Suppressor macrophage treated with lipopolysaccharide for 1 hour (primary cell): ENCODE measurements around the gene AMER3.
A peak's percentile ranks its signal among the peaks of the same experiment; 100 is the strongest.
"Not testable (repeated sequence)": the region's sequence is repeated elsewhere in the genome, so short reads cannot be mapped to it uniquely, and the experiment has no call there.

Experiments
- DNase-seq, 3 donors: peaks; one replicate each; pipeline ENCODE4 v3.0.0-alpha.2; 2020 to 2022

AMER3 gene, protein sequence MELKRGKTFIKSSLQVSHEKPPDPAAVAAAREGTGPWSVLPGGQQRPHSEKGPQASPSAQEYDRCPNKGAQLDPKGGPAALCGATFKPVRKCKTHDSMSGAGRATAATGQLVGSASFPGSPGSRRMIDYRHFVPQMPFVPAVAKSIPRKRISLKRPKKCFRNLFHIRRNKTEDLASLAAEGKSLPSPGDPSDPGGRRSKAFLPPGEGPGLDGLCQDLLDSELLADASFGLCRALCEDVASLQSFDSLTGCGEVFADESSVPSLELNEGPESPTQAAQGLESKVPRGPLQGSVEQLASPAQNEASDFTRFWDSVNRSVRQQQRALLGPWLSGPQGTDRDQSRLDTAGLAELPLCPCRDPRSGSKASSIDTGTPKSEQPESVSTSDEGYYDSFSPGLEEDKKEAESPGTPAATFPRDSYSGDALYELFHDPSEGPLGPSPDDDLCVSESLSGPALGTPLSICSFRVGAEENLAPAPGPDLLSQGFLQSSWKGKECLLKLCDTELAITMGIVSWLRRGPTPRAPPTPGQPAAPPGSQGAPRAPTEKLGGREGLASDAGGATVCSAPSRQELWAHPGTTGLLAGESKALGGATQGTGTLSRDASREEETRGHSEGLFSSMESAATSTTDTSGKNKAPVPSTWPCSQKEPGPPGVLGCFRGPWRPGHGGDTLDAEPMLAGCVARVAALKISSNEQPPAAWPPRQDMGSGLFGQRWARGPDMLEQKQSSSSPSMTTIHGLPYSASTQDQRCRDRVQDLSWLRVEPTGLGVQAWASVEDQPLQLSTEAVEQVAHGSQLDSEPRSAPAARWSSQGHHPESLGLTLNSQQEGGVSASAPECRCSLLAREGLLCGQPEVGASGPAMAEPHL

GRCh38 chr2:130755256-130756052 is at the start of gene AMER3:
TSS of gene AMER3 (plus strand) at chr2:130755540. CDS start at chr2:130762073, 6,533 bp downstream.
- no peak for DNase-seq

DNA sequence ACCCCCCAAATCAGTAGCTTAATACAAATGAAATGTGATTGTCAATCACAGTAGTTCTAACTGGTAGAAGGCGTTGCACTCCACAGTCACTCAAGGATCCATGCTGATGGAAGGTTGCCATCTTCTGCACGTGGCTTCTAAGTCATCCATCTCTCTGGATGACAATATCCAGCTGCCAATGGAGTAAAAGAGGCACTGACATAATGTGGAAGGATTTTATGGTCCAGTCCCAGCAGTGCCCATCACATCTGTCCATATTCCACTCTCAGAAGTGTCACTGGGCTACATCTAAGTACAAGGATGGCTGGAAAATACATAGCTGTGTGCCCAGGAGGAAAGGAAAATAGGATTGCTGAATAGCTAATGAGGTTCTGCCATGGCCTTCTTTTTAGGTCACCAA is 40.5 kb upstream of the AMER3 start:
- not testable (repeated sequence) for DNase-seq

- no peak for DNase-seq
These were observed 35.3 kb upstream of the AMER3 start for GRCh38 chr2:130720036-130720435.

- no peak for DNase-seq
These were observed 34.8 kb upstream of the AMER3 start for GRCh38 chr2:130720528-130720927.

- DNase-seq: no peak
These were observed 30.9 kb upstream of the AMER3 start for GRCh38 chr2:130724455-130724854.

DNA sequence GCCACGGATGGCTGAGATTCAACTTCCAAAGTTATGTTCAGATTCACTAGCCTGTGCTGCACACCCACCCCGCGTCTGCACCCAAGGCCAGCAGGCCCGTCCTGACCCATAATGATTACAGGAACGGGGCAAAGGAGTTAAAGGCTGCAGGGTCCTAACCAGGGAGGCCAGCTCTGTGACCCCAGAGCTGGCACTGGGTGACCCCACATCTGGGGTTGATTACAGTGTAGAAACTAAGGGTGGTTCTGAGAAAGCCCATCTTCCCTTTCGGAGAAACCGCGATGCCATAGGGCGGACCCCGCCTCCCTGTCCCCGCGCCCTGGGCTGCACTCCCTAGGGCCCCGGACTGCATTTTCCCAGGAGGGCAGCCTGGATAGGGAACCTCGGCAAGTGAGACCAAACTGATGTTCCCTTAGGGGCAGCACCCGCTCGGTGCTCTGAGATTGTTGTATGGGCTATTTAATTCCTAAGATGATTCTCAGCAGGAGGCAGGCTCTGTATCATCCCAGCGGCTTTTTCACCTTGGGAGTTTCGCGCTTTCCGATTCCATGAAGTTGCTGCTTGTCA is 28.6 kb upstream of the AMER3 start:
- peak in 1 of 3 donors; percentile 2 for DNase-seq

GRCh38 chr2:130727286-130727924 is 27.9 kb upstream of the AMER3 start:
- peak; percentile 71 to 83 (median 76) for DNase-seq

DNA sequence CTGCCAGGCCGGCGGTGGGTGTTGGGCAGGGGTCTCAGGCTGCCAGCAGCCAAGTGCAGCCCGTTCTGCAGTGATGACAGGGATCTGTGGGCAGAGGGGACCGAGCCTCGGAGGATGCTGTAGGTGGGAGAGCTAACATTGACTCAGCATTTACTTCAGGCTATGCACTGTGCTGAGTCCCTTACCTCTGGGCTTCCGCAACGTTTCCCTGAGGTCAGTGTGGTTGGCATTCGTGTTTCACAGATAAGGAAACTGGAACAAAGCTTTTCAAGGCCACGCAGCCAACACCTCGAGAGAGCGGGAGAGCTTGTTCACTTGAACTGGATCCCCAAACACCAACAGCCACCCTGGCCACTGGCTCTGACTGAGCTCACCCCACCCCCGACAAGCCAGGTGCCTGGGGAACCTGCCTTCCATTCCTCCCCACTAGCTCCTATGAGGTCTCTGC is 27.3 kb upstream of the AMER3 start:
- peak in 1 of 3 donors; percentile 10 for DNase-seq

DNA sequence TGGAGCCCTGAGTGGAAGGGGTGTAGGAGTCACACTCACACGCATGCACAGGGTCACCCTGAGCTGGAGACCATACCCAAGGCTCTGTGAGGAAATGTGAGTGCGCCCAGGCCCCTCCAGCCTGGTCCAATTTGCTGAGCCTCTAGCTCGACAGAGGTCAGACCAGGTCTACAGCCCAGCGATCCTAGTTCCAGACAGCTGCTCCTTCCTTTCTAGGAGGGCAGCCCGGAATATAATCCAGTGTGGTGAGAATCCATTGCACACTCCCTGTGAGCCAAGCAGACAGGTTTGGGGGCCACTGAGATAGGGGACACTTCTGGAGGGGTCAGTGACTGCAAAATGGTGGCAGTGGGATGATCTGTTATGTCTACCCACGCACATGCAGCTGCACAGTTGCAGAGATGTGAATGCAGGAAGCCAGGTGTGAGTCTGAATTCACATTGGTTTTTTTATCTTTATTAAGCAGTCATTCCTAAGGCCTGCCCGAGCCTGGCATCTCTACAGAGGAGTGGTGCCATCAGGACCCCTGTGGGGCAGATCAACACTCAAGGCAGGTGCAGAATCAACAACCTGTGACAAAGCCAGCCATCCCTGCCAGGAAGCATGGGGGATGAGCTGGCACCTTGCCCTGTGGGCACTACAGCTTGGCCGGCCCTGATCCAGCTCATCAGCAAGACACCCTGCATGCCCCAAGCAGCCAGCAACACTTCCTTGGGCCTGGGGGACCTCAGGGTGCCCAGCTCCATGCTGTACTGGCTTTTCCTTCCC is 26.6 kb upstream of the AMER3 start, which contains the start of gene GPR148:
Gene GPR148, plus strand, starts transcription at position 522 of the 768 bp plus-strand sequence. Its CDS starts 82 bp downstream, at position 604.
- no peak for DNase-seq

DNA sequence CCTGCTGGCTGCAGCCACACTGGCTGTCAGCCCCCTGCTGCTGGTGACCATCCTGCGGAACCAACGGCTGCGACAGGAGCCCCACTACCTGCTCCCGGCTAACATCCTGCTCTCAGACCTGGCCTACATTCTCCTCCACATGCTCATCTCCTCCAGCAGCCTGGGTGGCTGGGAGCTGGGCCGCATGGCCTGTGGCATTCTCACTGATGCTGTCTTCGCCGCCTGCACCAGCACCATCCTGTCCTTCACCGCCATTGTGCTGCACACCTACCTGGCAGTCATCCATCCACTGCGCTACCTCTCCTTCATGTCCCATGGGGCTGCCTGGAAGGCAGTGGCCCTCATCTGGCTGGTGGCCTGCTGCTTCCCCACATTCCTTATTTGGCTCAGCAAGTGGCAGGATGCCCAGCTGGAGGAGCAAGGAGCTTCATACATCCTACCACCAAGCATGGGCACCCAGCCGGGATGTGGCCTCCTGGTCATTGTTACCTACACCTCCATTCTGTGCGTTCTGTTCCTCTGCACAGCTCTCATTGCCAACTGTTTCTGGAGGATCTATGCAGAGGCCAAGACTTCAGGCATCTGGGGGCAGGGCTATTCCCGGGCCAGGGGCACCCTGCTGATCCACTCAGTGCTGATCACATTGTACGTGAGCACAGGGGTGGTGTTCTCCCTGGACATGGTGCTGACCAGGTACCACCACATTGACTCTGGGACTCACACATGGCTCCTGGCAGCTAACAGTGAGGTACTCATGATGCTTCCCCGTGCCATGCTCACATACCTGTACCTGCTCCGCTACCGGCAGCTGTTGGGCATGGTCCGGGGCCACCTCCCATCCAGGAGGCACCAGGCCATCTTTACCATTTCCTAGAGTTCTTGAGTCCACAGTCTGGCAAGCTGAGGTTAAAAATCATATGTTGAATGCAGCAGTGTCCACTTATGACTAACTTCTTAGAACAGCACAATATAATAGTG is 25.7 kb upstream of the AMER3 start:
- DNase-seq: no peak

DNA sequence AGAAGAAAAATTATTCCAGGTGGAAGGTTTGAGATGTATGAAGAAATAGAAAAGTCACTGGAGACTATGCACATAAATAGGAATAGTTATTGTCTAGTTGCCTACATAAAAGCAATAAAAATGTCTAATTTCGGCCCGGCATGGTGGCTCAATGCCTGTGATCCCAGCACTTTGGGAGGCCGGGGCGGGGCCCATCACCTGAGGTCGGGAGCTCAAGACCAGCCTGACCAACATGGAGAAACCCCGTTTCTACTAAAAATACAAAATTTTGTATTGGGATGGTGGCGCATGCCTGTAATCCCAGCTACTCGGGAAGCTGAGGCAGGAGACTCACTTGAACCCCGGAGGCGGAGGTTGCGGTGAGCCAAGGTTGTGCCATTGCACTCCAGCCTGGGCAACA is 23.1 kb upstream of the AMER3 start:
- not testable (repeated sequence) for DNase-seq

DNA sequence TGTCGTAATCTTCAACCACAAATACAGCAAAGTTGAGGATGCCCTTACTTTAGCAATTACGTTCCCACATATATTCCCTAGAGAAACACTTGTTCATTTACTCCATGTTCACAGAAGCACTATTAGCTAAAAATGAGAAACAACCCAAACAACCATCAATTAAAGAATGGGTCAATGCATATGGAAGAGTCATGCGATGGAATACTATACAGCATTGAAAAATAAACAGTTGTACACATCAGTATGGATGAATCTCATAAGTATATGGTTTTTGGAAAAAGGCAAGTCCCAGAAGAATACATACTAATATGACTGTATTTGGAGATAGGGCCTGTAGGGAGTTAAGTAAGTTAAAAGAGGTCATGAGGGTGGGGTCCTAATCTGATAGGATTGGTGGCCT is 20.1 kb upstream of the AMER3 start:
- no peak for DNase-seq

GRCh38 chr2:130736487-130736886 is 18.9 kb upstream of the AMER3 start:
- DNase-seq: no peak

GRCh38 chr2:130737592-130737991 is 17.7 kb upstream of the AMER3 start:
- no peak for DNase-seq

GRCh38 chr2:130740671-130741070 is 14.7 kb upstream of the AMER3 start:
- DNase-seq: no peak

DNA sequence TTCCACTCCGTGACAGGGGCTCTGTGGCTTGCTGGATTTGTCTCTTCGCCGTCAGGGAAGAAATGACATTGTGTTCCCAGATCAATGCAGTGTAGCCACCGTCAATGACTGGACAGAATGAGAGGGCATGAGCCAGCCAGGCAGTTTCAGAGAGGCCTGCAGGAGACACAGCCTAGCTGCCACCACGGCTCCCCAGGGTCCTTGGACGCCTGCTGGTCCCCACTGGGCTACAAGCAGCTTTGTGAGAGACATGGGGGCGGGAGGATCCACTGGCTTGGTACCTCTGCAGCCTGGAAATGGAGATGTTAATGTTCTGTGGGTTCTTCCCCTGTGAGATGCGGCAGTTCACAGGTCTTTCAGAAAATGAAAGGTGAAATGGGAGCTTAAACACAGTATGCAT is 12.1 kb upstream of the AMER3 start:
- DNase-seq: no peak

DNA sequence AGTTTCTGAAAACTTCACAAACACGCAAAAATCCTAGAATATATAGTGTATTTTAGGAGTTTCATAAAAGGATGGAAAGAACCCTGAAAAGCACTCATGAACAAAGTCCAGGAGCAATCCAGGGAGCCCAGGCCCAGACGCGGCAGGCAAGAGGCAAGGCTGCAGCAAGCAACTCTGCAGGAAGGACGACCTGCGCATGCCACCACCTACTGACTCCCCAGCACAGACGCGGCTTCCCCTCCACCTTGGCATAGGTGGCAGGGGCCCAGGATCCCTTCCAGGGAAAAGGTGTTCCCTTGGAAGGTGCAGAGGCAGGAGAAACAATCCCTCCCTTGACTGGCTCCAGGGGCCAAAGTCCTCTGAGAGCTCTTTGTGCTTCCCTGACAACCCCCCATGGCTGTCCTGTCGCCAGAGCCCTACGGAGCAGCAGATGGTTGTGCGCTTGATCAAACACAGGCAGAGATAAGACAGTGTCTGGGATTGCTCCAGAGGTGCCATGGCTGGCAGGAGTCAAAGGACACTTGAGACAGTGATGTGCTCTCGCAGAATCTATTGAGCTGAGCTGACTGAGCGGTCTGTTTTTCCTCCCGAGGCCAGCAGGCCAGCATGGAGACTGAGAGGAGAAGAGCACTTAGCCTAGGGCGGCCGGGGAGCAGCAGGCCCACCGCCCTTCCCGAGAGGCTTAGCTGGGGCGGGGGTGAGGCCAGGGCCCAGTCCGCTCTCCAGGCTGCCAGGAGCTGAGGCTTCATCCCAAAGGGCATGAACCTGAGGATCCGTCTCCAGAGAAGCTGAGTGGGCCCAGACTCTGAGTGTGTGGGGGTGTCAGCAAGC is 10.8 kb upstream of the AMER3 start:
- no peak for DNase-seq

GRCh38 chr2:130749078-130749477 is 6.3 kb upstream of the AMER3 start:
- DNase-seq: no peak

DNA sequence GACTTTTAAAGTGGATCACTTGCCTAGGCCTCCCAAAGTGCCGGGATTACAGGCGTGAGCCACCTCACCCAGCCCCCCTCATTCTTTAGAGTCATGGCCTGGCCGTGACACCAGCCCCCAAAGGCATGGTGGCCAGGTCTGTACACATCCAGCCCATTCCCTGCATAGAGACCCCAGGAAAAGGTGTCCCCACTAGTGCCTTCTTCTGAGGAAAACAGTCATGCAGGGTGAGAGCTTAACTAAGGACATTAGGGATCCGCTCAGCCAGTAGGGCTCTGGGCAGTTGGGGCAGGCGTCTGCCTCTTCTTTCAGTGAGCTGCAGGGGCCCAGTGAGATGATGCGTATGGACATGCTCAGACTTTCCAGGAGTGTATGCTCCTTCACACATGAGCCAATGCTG is 5.7 kb upstream of the AMER3 start:
- no peak for DNase-seq
